GM19099 (cell line): ENCODE measurements around the gene MAP4K4.

Experiments used
- POLR2A ChIP-seq: IDR thresholded peaks from 3 replicates; pipeline ENCODE4 v1.6.1; 2011; ENCODE audit warnings: low read depth; ENCODE audit not compliant: insufficient read length; ENCODE audit errors: extremely low read depth

MAP4K4 gene

DNA sequence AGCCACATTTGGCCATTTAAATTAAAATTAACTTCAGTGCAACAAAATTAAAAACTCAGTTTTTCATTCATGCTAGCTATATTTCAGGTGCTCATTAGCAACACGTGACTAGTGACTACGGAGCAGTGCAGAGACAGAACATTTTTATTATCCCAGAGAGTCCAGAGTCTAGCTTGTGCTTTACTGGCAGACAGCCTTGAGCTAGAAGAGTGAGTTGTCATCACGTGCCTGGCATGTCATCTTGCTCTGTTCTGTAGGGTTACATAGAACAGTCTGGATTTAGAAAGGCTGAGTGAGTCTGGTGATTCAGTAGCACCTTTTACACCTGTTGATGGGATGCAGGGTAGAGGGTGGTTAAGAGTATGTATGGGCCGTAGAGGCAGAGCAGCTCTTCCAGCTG is 157.4 kb downstream of the MAP4K4 start:
- TF ChIP-seq POLR2A = no peak

DNA sequence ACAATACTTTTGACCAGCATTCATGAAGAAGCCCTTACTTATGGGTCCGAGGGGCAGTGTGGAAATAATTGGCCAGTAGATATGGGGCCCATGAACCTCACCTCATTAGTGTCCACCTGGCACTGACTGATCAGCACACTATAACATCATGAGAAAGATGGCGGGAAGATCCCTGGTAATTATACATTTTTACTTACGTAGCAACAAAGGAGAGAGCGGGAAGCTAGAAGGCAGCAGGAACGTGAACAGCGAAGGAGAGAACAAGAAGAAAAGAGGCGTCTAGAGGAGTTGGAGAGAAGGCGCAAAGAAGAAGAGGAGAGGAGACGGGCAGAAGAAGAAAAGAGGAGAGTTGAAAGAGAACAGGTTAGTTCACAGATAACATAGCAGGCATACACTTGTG is 158.3 kb downstream of the MAP4K4 start:
- no peak for TF ChIP-seq POLR2A

DNA sequence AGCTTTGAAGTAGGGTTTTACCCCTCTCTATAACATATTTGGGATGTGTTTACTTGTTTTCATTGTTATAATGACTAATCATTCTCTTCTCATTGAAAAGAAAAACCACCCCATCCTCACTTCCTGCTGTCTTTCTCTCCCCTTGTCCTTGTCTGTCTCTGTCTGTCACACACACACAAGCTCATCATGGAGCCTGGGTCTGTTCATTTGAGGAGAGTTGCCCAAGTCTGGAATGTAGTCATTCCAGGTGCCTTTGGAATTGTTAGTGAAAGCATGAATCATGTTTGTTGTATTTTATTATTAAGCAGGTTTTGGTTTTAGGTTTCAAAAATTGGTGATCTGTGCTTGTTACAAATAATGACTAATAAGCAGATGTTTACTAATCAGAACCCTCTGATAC is 160.7 kb downstream of the MAP4K4 start:
- no peak for TF ChIP-seq POLR2A

DNA sequence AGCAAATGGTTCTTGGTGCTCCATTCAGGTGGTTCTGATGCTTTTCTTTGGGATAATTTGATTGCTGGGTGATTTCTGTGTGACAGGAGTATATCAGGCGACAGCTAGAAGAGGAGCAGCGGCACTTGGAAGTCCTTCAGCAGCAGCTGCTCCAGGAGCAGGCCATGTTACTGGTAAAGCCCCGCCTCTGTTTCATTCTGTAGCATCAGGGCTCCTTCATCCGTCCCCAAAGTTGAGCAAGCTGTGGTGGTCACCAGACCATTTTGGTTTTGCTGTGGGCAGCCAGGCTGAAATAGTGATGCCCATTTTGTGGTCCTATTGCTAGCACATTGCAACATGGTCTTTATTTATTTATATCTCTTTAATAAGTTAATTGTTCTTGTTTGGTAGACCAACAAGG is 161.4 kb downstream of the MAP4K4 start:
- no peak for TF ChIP-seq POLR2A

DNA sequence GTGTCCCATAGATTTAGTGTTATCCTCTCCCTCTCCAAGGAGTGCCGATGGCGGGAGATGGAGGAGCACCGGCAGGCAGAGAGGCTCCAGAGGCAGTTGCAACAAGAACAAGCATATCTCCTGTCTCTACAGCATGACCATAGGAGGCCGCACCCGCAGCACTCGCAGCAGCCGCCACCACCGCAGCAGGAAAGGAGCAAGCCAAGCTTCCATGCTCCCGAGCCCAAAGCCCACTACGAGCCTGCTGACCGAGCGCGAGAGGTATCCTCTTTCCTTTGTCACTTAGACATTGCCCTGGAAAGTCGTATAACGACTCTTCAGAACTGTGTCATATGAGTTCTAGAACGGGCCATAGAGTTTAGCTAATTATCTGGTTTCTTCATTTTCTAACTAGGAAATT is 162.1 kb downstream of the MAP4K4 start:
- TF ChIP-seq POLR2A = no peak

DNA sequence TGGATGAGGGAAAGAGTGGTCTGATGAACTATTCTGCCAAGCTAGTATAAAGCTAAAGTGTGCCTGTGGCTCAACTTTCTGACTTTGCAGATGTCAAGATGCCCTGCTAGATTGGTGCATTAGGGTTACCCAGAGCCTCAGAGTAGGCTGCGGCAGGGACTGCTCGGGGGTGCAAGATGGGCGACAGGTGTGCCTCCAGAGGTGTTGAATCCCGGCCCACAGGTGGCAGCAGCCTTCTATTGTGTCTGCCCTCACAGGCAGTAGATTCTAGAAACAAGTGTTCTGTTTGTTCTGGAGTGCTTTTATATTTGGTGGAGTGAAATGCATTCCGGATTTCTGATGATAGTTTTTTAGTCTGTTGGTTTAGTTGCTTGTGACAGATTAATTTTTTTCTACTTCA is 162.7 kb downstream of the MAP4K4 start:
- no peak for TF ChIP-seq POLR2A

DNA sequence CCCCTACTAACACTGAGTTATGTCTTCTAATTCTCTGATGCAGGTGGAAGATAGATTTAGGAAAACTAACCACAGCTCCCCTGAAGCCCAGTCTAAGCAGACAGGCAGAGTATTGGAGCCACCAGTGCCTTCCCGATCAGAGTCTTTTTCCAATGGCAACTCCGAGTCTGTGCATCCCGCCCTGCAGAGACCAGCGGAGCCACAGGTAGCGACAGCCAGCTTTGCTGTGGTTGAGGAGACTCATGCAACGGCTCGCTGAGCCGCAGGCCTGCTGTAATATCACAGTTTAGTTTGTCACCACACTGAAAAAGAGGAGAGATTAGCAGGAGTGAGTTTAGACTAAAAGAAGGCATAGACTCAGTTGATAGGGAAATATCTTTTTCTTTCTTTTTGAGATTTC is 163.3 kb downstream of the MAP4K4 start:
- TF ChIP-seq POLR2A = no peak

DNA sequence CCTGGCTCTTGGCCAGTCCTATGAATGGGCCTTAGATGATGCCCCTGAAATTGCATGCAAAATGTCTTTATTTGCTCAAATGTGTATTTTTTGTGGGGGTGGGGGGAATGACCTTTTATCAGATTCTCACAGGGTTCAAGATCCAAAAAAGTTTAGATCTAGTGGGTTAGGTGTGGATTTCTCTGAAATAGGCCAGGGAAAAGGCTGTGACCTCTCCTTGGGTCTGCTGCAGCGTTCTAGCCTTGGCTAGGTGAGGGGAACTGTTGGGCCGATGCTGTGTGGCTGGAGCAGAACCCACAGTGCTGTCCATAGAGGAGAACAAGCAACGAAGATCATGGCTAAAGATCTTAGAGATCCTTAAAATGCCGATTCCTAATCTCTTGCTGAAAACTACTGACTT is 163.9 kb downstream of the MAP4K4 start:
- TF ChIP-seq POLR2A = no peak

DNA sequence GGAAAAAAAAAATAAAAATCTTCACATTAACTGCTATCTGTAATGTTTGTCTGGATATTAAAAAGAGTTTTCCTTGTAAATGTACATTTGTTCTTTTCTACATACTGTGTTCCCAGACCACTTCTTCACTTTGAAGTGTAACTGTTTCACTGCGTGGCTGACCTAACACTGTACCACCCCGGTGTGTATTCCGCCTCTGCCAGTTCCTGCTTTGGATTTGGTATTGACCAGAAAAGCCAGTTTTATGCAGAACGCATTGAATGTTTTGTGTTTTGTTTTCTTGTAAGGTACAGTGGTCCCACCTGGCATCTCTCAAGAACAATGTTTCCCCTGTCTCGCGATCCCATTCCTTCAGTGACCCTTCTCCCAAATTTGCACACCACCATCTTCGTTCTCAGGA is 166.0 kb downstream of the MAP4K4 start:
- no peak for TF ChIP-seq POLR2A

DNA sequence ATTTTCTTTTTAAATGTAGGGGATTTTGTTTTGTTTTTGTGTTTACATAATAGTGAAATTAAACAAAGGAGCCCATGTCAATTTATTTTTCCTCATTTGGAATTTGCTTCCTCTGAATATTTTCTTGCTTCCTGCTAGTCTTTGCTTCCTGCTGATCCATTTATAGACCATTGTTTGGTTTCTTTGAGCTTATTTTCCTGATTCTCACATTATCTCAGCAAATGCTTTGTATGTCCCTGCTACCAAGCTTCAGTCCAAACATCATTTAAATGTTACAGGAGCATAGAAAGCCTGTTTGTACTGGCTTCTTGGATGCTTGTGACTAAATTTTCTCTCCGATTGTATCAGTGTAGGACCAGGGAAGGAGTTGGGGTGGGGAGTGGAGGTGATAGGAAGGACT is 166.9 kb downstream of the MAP4K4 start:
- TF ChIP-seq POLR2A = no peak

DNA sequence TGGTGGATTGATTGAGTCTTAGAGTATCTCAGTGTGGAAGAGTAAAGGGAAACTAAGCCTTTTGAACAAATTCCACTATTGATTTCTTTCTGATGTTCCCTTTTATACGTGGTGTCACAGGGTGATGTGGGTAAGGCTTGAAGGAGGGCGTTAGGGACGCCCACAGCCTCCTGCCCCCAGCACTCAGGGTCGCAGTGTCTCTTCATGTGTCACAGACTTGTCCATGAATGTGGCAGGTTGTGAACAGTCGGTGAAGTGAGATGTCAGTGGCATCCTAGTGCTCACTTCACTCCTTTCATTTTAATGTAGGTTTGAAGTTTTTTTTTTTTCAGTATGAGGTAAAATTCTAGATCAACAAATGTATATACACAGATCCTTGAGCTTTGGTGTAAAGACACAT is 171.0 kb downstream of the MAP4K4 start:
- no peak for TF ChIP-seq POLR2A

DNA sequence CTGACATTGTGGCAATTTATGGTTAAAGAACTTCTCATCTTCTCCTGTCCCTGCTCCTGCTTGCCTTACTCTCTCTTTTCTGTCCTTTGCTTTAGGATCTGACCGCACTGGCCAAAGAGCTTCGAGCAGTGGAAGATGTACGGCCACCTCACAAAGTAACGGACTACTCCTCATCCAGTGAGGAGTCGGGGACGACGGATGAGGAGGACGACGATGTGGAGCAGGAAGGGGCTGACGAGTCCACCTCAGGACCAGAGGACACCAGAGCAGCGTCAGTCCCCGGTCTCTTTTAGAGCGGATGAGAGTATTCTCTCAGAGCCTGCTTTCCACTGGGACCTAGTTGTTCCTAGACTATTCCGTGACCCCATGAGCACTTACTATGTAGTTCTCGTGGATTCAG is 172.0 kb downstream of the MAP4K4 start:
- TF ChIP-seq POLR2A = no peak

DNA sequence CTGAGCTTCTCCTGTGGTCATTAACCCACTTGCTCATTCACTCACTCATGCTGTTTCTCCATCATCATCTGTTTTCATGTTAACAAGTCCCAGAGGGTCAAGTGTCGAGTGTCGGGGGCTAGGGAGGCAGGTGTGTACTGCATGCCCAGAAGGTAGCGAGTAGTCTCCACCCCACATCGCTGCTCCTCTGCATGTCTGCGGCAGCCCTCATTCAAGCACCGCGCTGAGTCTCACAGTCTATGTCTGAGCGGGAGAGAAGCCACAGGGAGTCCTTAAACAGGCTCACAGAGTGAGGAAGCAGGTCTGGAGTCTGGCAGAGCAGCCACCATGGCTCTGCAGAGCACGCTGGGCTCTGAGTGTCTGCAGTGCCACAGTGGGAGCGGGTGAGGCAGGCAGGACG is 172.9 kb downstream of the MAP4K4 start:
- TF ChIP-seq POLR2A = no peak

DNA sequence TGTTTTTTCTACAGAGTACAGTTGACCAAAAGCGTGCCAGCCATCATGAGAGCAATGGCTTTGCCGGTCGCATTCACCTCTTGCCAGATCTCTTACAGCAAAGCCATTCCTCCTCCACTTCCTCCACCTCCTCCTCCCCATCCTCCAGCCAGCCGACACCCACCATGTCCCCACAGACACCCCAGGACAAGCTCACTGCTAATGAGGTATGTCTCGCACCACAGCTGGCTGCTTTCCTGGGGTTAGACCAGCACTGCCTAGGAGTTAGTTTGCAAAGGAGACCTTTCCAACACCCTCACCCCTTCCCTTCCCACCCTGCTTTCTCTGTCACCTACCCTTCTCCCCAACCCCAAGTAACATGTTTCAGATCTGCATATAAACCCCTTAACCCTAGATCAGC is 174.0 kb downstream of the MAP4K4 start:
- TF ChIP-seq POLR2A = no peak

DNA sequence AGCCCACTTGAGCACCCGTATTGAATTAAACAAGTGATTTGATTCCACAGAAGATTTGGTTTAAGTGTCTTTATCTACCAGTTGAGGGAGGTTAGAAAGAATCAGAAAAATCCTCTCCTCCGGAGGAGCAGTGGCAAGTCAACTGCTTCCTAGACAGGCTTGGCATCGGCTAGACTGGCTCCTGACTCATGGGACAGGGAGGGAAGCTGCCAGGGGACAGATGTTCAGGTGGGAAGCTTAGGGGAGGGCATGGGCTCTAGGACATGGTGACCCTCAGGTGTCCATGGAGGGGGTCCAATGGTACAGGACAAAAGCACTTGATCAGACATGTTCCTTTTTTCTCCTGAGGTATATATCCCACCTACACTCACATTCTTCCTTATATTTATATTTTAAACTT is 175.0 kb downstream of the MAP4K4 start:
- TF ChIP-seq POLR2A = no peak

DNA sequence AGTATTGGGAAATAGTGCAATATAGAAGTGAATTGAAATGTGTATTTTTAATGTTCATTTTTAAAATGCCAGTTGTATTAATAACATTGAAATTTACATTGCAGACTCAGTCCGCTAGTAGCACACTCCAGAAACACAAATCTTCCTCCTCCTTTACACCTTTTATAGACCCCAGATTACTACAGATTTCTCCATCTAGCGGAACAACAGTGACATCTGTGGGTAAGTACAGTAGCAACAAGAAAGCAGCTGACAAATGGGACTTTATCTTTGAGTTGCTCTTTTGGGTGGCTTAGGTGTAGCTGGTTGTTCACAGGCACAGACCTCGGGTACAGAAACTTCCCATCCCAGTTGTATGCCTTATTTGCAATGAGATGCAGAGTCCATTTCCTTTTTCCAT is 176.0 kb downstream of the MAP4K4 start:
- no peak for TF ChIP-seq POLR2A

DNA sequence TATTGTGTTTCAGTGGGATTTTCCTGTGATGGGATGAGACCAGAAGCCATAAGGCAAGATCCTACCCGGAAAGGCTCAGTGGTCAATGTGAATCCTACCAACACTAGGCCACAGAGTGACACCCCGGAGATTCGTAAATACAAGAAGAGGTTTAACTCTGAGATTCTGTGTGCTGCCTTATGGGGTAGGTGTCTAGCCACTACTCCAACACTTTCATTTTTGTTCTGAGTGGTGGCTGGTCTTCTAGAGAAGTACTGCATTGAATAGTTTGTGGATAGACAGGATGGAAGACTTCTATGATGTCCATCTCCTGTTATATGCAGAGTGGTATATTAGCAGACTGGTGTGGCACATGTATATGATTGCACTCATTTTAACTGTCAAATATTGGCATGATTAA is 176.6 kb downstream of the MAP4K4 start:
- TF ChIP-seq POLR2A = no peak

DNA sequence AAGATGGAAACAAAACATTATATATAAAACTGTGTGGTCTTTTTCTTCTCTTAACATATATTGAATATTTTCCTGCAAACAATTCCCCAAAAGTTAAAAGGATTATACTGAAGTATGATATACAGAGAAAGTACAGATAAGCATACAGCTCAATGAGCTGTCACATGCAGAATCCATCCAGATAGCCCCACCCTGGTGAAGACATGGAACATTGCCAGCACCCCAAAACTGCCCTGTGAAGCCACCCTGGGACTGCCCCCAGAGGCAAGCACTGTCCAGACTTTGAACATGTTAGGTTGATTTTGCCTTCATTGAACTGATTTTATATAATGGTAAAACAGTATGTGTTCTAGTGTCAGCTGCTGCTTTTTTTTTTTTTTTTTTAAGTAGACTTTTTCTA is 182.0 kb downstream of the MAP4K4 start:
- no peak for TF ChIP-seq POLR2A
